Measurements from ENCODE around the gene CREB5. TPM values are rescaled to one million over a fixed set of nuclear protein-coding genes. Genes with fewer than 3 reads are reported as not detected.
A peak's percentile ranks its signal among the peaks of the same experiment; 100 is the strongest.

CREB5 gene
- total RNA-seq, 1 experiment from 2014 or later = 1.3 TPM

GRCh38 chr7:28767356-28767755, 355.0 kb downstream of the CREB5 start:
- no peaks in the 10 kb centered on the region for H3K36me3 Mint-ChIP-seq
- peaks cover 46% of the 10 kb centered on the region for H3K27me3 Mint-ChIP-seq (ENCODE audit: low read depth)
- TF ChIP-seq, protein P1, sequence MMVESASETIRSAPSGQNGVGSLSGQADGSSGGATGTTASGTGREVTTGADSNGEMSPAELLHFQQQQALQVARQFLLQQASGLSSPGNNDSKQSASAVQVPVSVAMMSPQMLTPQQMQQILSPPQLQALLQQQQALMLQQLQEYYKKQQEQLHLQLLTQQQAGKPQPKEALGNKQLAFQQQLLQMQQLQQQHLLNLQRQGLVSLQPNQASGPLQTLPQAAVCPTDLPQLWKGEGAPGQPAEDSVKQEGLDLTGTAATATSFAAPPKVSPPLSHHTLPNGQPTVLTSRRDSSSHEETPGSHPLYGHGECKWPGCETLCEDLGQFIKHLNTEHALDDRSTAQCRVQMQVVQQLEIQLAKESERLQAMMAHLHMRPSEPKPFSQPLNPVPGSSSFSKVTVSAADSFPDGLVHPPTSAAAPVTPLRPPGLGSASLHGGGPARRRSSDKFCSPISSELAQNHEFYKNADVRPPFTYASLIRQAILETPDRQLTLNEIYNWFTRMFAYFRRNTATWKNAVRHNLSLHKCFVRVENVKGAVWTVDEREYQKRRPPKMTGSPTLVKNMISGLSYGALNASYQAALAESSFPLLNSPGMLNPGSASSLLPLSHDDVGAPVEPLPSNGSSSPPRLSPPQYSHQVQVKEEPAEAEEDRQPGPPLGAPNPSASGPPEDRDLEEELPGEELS (CRISPR knock-in tag; IDR thresholded peaks at IDR 0.05) = no peak
- no peak for TF ChIP-seq ZNF121 (CRISPR knock-in tag; IDR thresholded peaks at IDR 0.05)
- TF ChIP-seq, protein P2, sequence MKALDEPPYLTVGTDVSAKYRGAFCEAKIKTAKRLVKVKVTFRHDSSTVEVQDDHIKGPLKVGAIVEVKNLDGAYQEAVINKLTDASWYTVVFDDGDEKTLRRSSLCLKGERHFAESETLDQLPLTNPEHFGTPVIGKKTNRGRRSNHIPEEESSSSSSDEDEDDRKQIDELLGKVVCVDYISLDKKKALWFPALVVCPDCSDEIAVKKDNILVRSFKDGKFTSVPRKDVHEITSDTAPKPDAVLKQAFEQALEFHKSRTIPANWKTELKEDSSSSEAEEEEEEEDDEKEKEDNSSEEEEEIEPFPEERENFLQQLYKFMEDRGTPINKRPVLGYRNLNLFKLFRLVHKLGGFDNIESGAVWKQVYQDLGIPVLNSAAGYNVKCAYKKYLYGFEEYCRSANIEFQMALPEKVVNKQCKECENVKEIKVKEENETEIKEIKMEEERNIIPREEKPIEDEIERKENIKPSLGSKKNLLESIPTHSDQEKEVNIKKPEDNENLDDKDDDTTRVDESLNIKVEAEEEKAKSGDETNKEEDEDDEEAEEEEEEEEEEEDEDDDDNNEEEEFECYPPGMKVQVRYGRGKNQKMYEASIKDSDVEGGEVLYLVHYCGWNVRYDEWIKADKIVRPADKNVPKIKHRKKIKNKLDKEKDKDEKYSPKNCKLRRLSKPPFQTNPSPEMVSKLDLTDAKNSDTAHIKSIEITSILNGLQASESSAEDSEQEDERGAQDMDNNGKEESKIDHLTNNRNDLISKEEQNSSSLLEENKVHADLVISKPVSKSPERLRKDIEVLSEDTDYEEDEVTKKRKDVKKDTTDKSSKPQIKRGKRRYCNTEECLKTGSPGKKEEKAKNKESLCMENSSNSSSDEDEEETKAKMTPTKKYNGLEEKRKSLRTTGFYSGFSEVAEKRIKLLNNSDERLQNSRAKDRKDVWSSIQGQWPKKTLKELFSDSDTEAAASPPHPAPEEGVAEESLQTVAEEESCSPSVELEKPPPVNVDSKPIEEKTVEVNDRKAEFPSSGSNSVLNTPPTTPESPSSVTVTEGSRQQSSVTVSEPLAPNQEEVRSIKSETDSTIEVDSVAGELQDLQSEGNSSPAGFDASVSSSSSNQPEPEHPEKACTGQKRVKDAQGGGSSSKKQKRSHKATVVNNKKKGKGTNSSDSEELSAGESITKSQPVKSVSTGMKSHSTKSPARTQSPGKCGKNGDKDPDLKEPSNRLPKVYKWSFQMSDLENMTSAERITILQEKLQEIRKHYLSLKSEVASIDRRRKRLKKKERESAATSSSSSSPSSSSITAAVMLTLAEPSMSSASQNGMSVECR (CRISPR knock-in tag; IDR thresholded peaks at IDR 0.05; ENCODE audit: borderline replicate concordance) = no peak
- no peak for TF ChIP-seq NFE2L1 (CRISPR knock-in tag; IDR thresholded peaks at IDR 0.05)
- no peaks in the 10 kb centered on the region for H3K9me3 Mint-ChIP-seq
- H3K27ac Mint-ChIP-seq = no peak overlapping the region
- ATAC-seq (no peak), DNase-seq (ENCODE audit: low spot score) (no peak)
- CTCF ChIA-PET = no interaction called here
- POLR2A ChIA-PET = no interaction called here
- H3K4me1 Mint-ChIP-seq = peaks cover 7% of the 10 kb centered on the region
- H3K4me3 Mint-ChIP-seq = no peak overlapping the region

- no peak for TF ChIP-seq TCF7 (CRISPR knock-in tag; IDR thresholded peaks at IDR 0.05; ENCODE audit: low read depth)
- TF ChIP-seq CBFB (CRISPR knock-in tag; IDR thresholded peaks at IDR 0.05; ENCODE audit: low read depth) = no peak
- TF ChIP-seq, protein P3, sequence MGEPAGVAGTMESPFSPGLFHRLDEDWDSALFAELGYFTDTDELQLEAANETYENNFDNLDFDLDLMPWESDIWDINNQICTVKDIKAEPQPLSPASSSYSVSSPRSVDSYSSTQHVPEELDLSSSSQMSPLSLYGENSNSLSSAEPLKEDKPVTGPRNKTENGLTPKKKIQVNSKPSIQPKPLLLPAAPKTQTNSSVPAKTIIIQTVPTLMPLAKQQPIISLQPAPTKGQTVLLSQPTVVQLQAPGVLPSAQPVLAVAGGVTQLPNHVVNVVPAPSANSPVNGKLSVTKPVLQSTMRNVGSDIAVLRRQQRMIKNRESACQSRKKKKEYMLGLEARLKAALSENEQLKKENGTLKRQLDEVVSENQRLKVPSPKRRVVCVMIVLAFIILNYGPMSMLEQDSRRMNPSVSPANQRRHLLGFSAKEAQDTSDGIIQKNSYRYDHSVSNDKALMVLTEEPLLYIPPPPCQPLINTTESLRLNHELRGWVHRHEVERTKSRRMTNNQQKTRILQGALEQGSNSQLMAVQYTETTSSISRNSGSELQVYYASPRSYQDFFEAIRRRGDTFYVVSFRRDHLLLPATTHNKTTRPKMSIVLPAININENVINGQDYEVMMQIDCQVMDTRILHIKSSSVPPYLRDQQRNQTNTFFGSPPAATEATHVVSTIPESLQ (CRISPR knock-in tag; IDR thresholded peaks at IDR 0.05) = no peak
- TF ChIP-seq, protein P4, sequence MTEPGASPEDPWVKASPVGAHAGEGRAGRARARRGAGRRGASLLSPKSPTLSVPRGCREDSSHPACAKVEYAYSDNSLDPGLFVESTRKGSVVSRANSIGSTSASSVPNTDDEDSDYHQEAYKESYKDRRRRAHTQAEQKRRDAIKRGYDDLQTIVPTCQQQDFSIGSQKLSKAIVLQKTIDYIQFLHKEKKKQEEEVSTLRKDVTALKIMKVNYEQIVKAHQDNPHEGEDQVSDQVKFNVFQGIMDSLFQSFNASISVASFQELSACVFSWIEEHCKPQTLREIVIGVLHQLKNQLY (CRISPR knock-in tag; IDR thresholded peaks at IDR 0.05) = no peak
- TF ChIP-seq, protein P2 (CRISPR knock-in tag; IDR thresholded peaks at IDR 0.05; ENCODE audit: borderline replicate concordance) = no peak
- ATAC-seq (peak; percentile 78), DNase-seq (ENCODE audit: low spot score) (no peak)
- Mint-ChIP-seq H3K36me3 (no peaks in the 10 kb centered on the region), H3K9me3 (no peaks in the 10 kb centered on the region), H3K4me1 (peaks cover 7% of the 10 kb centered on the region), H3K4me3 (no peak overlapping the region), H3K27me3 (ENCODE audit: low read depth) (peaks cover 46% of the 10 kb centered on the region), H3K27ac (no peak overlapping the region)
- CTCF ChIA-PET = no interaction called here
- POLR2A ChIA-PET = no interaction called here
Measured at GRCh38 chr7:28768577-28769147, 356.3 kb downstream of the CREB5 start.
